ENCODE data around the gene OTUB2. TPM values are rescaled to one million over a fixed set of nuclear protein-coding genes. Genes with fewer than 3 reads are reported as not detected.

Gene OTUB2
- total and polyA plus RNA-seq, 2 of the 8 experiments (the other 6 are each of a cell fraction or from before 2014, with no cell fraction given): 2.2 to 4.2 TPM

DNA sequence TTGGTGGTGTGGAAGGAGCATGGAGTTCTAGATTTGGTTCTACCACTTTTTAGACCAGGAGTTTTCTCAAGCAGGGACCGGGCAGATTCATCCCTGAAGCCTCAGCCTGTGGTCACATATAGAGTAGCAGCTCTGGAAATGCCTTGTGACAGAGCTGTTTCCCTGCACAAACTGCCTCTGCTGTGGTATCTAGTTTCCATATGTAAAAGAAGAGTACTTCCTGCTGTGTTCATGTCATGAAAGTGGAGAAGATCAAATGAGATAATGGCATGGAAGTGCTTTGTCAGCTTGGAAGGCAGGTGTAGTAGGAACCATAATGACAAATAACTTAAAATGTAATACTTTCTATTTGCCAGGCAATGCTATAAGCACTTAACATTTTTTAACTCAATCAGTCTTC lies 26.1 kb downstream of the OTUB2 start (continued):
- TF ChIP-seq, protein P1, sequence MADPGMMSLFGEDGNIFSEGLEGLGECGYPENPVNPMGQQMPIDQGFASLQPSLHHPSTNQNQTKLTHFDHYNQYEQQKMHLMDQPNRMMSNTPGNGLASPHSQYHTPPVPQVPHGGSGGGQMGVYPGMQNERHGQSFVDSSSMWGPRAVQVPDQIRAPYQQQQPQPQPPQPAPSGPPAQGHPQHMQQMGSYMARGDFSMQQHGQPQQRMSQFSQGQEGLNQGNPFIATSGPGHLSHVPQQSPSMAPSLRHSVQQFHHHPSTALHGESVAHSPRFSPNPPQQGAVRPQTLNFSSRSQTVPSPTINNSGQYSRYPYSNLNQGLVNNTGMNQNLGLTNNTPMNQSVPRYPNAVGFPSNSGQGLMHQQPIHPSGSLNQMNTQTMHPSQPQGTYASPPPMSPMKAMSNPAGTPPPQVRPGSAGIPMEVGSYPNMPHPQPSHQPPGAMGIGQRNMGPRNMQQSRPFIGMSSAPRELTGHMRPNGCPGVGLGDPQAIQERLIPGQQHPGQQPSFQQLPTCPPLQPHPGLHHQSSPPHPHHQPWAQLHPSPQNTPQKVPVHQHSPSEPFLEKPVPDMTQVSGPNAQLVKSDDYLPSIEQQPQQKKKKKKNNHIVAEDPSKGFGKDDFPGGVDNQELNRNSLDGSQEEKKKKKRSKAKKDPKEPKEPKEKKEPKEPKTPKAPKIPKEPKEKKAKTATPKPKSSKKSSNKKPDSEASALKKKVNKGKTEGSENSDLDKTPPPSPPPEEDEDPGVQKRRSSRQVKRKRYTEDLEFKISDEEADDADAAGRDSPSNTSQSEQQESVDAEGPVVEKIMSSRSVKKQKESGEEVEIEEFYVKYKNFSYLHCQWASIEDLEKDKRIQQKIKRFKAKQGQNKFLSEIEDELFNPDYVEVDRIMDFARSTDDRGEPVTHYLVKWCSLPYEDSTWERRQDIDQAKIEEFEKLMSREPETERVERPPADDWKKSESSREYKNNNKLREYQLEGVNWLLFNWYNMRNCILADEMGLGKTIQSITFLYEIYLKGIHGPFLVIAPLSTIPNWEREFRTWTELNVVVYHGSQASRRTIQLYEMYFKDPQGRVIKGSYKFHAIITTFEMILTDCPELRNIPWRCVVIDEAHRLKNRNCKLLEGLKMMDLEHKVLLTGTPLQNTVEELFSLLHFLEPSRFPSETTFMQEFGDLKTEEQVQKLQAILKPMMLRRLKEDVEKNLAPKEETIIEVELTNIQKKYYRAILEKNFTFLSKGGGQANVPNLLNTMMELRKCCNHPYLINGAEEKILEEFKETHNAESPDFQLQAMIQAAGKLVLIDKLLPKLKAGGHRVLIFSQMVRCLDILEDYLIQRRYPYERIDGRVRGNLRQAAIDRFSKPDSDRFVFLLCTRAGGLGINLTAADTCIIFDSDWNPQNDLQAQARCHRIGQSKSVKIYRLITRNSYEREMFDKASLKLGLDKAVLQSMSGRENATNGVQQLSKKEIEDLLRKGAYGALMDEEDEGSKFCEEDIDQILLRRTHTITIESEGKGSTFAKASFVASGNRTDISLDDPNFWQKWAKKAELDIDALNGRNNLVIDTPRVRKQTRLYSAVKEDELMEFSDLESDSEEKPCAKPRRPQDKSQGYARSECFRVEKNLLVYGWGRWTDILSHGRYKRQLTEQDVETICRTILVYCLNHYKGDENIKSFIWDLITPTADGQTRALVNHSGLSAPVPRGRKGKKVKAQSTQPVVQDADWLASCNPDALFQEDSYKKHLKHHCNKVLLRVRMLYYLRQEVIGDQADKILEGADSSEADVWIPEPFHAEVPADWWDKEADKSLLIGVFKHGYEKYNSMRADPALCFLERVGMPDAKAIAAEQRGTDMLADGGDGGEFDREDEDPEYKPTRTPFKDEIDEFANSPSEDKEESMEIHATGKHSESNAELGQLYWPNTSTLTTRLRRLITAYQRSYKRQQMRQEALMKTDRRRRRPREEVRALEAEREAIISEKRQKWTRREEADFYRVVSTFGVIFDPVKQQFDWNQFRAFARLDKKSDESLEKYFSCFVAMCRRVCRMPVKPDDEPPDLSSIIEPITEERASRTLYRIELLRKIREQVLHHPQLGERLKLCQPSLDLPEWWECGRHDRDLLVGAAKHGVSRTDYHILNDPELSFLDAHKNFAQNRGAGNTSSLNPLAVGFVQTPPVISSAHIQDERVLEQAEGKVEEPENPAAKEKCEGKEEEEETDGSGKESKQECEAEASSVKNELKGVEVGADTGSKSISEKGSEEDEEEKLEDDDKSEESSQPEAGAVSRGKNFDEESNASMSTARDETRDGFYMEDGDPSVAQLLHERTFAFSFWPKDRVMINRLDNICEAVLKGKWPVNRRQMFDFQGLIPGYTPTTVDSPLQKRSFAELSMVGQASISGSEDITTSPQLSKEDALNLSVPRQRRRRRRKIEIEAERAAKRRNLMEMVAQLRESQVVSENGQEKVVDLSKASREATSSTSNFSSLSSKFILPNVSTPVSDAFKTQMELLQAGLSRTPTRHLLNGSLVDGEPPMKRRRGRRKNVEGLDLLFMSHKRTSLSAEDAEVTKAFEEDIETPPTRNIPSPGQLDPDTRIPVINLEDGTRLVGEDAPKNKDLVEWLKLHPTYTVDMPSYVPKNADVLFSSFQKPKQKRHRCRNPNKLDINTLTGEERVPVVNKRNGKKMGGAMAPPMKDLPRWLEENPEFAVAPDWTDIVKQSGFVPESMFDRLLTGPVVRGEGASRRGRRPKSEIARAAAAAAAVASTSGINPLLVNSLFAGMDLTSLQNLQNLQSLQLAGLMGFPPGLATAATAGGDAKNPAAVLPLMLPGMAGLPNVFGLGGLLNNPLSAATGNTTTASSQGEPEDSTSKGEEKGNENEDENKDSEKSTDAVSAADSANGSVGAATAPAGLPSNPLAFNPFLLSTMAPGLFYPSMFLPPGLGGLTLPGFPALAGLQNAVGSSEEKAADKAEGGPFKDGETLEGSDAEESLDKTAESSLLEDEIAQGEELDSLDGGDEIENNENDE (IDR thresholded peaks at IDR 0.05; ENCODE audit: insufficient replicate concordance, low read length): no peak
- TF ChIP-seq ASH2L (IDR thresholded peaks at IDR 0.05; ENCODE audit: low read length): no peak
- TF ChIP-seq TAF1 (IDR thresholded peaks at IDR 0.05; ENCODE audit: low read depth, low read length): no peak
- no peak for TF ChIP-seq SP4 (IDR thresholded peaks at IDR 0.05; ENCODE audit: low read length)

All from H1 (cell line).